Measurements from ENCODE around the gene RASAL1.

DNA sequence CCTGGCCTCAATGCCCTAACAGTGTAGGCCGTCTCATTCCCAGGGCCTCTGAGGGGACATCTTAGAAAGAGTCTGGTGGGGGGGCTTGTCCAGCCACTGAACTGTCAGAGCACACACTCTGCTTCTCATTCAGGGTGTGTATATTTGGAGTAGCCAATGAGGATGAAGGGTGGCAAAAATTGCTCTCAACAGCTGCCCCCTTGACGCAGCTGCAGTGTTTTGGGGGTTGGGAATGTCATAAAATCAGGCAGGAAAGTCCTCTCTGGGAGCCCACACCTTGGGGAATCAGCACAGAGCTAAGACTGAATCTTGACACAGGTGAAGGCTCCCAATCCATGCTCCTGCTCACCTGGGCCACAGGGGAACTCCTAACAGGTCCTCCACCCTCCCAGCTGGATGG, 1.5 kb downstream of the RASAL1 start:
- TF ChIP-seq, protein P1, sequence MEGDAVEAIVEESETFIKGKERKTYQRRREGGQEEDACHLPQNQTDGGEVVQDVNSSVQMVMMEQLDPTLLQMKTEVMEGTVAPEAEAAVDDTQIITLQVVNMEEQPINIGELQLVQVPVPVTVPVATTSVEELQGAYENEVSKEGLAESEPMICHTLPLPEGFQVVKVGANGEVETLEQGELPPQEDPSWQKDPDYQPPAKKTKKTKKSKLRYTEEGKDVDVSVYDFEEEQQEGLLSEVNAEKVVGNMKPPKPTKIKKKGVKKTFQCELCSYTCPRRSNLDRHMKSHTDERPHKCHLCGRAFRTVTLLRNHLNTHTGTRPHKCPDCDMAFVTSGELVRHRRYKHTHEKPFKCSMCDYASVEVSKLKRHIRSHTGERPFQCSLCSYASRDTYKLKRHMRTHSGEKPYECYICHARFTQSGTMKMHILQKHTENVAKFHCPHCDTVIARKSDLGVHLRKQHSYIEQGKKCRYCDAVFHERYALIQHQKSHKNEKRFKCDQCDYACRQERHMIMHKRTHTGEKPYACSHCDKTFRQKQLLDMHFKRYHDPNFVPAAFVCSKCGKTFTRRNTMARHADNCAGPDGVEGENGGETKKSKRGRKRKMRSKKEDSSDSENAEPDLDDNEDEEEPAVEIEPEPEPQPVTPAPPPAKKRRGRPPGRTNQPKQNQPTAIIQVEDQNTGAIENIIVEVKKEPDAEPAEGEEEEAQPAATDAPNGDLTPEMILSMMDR (IDR thresholded peaks at IDR 0.05) = no peak
- TF ChIP-seq EZH2 (IDR thresholded peaks at IDR 0.05) = no peak
- TF ChIP-seq EZH2phosphoT487 (IDR thresholded peaks at IDR 0.05) = no peak
